ENCODE measurements around the gene LOXL3.

DNA sequence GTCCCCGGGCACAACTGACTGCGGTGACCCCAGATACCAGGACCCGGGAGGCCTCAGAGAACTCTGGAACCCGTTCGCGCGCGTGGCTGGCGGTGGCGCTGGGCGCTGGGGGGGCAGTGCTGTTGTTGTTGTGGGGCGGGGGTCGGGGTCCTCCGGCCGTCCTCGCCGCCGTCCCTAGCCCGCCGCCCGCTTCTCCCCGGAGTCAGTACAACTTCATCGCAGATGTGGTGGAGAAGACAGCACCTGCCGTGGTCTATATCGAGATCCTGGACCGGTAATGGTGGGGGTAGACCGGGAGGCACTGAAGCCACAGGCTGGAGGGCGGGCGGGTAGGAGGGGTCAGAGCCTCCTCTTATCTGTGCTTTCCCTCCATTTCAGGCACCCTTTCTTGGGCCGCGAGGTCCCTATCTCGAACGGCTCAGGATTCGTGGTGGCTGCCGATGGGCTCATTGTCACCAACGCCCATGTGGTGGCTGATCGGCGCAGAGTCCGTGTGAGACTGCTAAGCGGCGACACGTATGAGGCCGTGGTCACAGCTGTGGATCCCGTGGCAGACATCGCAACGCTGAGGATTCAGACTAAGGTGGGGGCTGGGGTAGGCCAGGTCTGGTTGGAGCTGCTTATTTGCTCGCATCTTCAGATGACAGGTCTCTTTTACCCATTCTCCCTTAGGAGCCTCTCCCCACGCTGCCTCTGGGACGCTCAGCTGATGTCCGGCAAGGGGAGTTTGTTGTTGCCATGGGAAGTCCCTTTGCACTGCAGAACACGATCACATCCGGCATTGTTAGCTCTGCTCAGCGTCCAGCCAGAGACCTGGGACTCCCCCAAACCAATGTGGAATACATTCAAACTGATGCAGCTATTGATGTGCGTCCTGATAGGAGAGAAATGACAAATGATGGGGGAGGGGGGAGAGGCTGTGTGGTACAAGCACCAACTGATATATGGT, 23.2 kb downstream of the LOXL3 start:
- TF ChIP-seq, protein P1, sequence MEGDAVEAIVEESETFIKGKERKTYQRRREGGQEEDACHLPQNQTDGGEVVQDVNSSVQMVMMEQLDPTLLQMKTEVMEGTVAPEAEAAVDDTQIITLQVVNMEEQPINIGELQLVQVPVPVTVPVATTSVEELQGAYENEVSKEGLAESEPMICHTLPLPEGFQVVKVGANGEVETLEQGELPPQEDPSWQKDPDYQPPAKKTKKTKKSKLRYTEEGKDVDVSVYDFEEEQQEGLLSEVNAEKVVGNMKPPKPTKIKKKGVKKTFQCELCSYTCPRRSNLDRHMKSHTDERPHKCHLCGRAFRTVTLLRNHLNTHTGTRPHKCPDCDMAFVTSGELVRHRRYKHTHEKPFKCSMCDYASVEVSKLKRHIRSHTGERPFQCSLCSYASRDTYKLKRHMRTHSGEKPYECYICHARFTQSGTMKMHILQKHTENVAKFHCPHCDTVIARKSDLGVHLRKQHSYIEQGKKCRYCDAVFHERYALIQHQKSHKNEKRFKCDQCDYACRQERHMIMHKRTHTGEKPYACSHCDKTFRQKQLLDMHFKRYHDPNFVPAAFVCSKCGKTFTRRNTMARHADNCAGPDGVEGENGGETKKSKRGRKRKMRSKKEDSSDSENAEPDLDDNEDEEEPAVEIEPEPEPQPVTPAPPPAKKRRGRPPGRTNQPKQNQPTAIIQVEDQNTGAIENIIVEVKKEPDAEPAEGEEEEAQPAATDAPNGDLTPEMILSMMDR (IDR thresholded peaks at IDR 0.05; ENCODE audit: poor library complexity, severe bottlenecking): no peak
- TF ChIP-seq EZH2 (IDR thresholded peaks at IDR 0.05; ENCODE audit: borderline replicate concordance, insufficient read depth, low read length, poor library complexity, severe bottlenecking): no peak
- TF ChIP-seq MXI1 (conservative IDR thresholded peaks at IDR 0.05; ENCODE audit: poor library complexity, severe bottlenecking): no peak
- TF ChIP-seq EP300 (conservative IDR thresholded peaks at IDR 0.05; ENCODE audit: poor library complexity, severe bottlenecking): no peak
- TF ChIP-seq TAF1 (IDR thresholded peaks at IDR 0.05; ENCODE audit: low read depth): no peak
- TF ChIP-seq, protein P2, sequence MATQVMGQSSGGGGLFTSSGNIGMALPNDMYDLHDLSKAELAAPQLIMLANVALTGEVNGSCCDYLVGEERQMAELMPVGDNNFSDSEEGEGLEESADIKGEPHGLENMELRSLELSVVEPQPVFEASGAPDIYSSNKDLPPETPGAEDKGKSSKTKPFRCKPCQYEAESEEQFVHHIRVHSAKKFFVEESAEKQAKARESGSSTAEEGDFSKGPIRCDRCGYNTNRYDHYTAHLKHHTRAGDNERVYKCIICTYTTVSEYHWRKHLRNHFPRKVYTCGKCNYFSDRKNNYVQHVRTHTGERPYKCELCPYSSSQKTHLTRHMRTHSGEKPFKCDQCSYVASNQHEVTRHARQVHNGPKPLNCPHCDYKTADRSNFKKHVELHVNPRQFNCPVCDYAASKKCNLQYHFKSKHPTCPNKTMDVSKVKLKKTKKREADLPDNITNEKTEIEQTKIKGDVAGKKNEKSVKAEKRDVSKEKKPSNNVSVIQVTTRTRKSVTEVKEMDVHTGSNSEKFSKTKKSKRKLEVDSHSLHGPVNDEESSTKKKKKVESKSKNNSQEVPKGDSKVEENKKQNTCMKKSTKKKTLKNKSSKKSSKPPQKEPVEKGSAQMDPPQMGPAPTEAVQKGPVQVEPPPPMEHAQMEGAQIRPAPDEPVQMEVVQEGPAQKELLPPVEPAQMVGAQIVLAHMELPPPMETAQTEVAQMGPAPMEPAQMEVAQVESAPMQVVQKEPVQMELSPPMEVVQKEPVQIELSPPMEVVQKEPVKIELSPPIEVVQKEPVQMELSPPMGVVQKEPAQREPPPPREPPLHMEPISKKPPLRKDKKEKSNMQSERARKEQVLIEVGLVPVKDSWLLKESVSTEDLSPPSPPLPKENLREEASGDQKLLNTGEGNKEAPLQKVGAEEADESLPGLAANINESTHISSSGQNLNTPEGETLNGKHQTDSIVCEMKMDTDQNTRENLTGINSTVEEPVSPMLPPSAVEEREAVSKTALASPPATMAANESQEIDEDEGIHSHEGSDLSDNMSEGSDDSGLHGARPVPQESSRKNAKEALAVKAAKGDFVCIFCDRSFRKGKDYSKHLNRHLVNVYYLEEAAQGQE (IDR thresholded peaks at IDR 0.05; ENCODE audit: borderline replicate concordance): no peak
- no peak for TF ChIP-seq RAD21 (conservative IDR thresholded peaks at IDR 0.05)
- TF ChIP-seq POLR2AphosphoS5 (IDR thresholded peaks at IDR 0.05): no peak
- TF ChIP-seq SMC3 (conservative IDR thresholded peaks at IDR 0.05; ENCODE audit: poor library complexity): no peak
